ENCODE measurements around the gene KCNC1.
A peak's percentile ranks its signal among the peaks of the same experiment; 100 is the strongest.

Gene KCNC1

GRCh38 chr11:17722000-17722643 is 12.5 kb upstream of the KCNC1 start:
- H3K27me3 Mint-ChIP-seq: peaks cover 19% of the 10 kb centered on the region
- no peaks in the 10 kb centered on the region for H3K36me3 Mint-ChIP-seq
- H3K27ac Mint-ChIP-seq: no peak overlapping the region

GRCh38 chr11:17724020-17724908 is 10.3 kb upstream of the KCNC1 start:
- Mint-ChIP-seq H3K36me3 (no peaks in the 10 kb centered on the region), H3K9me3 (ENCODE audit: low read depth) (no peaks in the 10 kb centered on the region), H3K27me3 (peaks cover 25% of the 10 kb centered on the region), H3K4me3 (no peak overlapping the region), H3K4me1 (ENCODE audit: low read depth) (no peaks in the 10 kb centered on the region), H3K27ac (no peak overlapping the region)

More at GRCh38 chr11:17722000-17722643, 12.5 kb upstream of the KCNC1 start:
- Mint-ChIP-seq H3K4me1 (ENCODE audit: low read depth) (no peaks in the 10 kb centered on the region), H3K9me3 (ENCODE audit: low read depth) (no peaks in the 10 kb centered on the region), H3K4me3 (no peak overlapping the region)

DNA sequence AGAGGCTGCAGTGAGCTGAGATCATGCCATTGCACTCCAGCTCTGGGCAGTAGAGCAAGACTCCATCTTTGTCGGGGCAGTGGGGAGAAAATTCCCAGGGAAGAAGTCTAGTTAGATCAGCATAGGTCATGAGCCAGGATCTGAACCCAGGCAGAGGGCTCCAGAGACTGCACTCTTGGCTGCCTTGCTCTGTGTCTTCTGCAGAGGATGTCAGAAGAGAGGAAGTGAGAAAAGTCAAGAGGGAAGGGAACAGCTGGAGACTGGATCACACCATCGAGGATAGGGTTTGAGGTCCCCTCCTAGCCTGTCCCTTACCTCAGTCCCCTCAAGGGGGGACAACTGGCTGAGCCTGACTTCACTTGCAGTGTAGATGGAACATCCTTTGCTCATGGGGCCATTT is 9.4 kb upstream of the KCNC1 start:
- Mint-ChIP-seq H3K9me3 (ENCODE audit: low read depth) (no peaks in the 10 kb centered on the region), H3K4me3 (no peak overlapping the region), H3K27ac (no peak overlapping the region), H3K4me1 (ENCODE audit: low read depth) (no peaks in the 10 kb centered on the region), H3K27me3 (peaks cover 27% of the 10 kb centered on the region), H3K36me3 (no peaks in the 10 kb centered on the region)

- Mint-ChIP-seq H3K4me3 (no peak overlapping the region), H3K36me3 (no peaks in the 10 kb centered on the region), H3K27me3 (peaks cover 29% of the 10 kb centered on the region), H3K9me3 (ENCODE audit: low read depth) (no peaks in the 10 kb centered on the region), H3K27ac (peak overlapping the region; percentile 3), H3K4me1 (ENCODE audit: low read depth) (no peaks in the 10 kb centered on the region)
Measured at GRCh38 chr11:17730137-17730536, 4.4 kb upstream of the KCNC1 start.

DNA sequence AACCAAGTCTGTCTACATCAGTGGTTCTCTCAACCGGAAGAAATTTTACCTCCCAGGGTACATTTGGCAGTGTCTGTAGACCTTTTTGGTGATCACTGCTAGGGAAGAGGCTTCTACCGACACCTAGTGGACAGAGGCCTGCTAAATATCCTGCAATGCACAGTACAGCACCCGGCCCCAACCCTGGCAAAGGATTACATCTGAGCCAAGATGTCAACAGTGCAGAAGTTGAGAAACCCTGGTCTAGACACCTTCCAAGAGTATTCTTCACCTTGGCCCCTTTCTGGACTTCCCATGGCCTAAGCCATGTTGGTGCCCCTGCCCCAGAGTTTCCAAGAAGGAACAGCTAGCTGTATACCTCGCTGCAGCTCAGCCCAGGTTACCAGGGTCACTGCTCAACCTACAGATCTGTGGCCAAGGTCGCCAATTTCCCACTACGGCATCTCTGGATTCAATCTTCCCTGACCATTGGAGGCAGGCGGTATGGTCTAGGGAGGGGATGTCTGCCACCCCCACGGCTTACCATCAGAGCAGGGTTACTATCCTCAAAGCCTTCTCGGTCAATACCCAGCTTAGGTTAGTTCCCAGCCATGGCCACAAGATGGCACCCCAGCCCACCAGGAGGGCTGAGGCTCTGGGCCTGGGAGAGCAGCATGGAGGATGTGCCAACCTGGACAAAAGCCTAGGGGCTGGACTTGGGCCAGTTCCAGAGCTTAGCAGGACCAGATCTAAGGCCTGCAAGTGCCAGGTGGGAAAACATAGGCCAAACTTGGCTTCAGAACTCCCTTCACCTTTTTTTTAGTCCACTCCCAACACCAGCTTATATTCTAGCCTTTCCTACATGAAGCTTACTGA is 3.7 kb upstream of the KCNC1 start:
- Mint-ChIP-seq H3K4me3 (no peak overlapping the region), H3K27me3 (peaks cover 28% of the 10 kb centered on the region), H3K36me3 (no peaks in the 10 kb centered on the region), H3K27ac (no peak overlapping the region), H3K4me1 (ENCODE audit: low read depth) (no peaks in the 10 kb centered on the region), H3K9me3 (ENCODE audit: low read depth) (no peaks in the 10 kb centered on the region)

DNA sequence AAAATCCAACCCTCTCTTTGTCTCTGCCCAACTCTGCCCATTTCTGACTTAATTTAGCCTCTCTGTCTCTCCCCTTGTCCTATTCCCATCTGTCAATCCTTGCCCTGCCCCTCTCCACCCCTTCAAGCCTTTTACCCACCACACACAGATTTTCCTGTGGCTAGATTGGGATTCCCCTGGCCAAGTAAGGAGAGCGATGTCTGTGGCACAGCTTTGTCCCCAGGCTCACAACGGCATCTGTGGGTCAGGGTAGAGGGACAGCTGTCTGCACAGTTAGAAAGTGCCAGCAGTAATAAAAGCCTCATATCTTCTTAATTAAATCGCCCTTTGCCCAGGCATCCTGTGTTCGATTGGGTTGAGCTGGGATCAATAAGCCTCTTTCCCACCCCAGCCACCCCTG is 1.3 kb upstream of the KCNC1 start:
- H3K9me3 Mint-ChIP-seq (ENCODE audit: low read depth): no peaks in the 10 kb centered on the region
- peaks cover 2% of the 10 kb centered on the region for H3K4me1 Mint-ChIP-seq (ENCODE audit: low read depth)
- H3K4me3 Mint-ChIP-seq: no peak overlapping the region
- peaks cover 30% of the 10 kb centered on the region for H3K27me3 Mint-ChIP-seq
- H3K36me3 Mint-ChIP-seq: no peaks in the 10 kb centered on the region
- H3K27ac Mint-ChIP-seq: no peak overlapping the region

DNA sequence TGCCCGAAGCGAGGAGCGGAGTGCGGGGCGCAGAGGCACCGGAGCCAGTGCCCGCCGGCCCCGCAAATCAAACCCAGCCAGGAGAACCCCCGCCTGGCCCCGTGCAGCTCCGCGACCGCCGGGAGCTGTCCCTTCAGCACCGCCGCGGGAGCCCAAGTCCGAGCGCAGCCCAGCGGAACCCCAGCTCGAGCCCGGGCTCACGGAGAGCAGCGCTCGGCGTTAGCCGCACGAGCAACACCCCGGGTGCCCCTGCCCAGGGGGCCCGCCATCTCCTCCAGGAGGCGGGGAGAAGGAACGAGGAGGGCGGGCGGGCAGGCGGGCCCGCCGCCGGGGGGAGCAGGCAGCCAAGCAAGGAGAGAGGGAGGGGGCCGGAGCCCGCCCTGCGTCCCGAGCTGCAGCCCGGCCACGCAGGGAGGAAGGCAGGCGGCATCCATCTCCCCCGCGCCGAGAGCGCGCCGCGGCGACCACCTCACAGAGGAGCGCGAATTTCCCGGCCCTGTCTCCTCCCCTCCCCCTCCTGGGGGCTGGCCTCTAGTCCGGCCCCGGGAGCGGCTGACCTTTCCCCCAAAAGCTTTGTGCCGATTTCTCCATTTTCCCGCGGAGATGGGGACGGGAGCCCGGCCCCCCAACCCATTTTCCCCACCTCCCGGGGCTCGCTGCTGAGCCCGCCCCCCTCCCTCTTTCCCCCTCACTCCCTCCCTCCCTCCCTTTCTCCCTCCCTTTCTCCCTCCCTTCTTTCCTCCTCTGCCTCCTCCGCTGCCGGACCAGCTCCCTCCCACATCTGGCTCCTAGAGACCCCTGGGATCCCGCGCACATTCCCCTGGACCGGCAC is 621 bp downstream of the KCNC1 start:
- H3K4me3 Mint-ChIP-seq: no peak overlapping the region
- H3K4me1 Mint-ChIP-seq (ENCODE audit: low read depth): peaks cover 2% of the 10 kb centered on the region
- no peak overlapping the region for H3K27ac Mint-ChIP-seq
- H3K9me3 Mint-ChIP-seq (ENCODE audit: low read depth): no peaks in the 10 kb centered on the region
- peaks cover 25% of the 10 kb centered on the region for H3K27me3 Mint-ChIP-seq
- no peaks in the 10 kb centered on the region for H3K36me3 Mint-ChIP-seq

DNA sequence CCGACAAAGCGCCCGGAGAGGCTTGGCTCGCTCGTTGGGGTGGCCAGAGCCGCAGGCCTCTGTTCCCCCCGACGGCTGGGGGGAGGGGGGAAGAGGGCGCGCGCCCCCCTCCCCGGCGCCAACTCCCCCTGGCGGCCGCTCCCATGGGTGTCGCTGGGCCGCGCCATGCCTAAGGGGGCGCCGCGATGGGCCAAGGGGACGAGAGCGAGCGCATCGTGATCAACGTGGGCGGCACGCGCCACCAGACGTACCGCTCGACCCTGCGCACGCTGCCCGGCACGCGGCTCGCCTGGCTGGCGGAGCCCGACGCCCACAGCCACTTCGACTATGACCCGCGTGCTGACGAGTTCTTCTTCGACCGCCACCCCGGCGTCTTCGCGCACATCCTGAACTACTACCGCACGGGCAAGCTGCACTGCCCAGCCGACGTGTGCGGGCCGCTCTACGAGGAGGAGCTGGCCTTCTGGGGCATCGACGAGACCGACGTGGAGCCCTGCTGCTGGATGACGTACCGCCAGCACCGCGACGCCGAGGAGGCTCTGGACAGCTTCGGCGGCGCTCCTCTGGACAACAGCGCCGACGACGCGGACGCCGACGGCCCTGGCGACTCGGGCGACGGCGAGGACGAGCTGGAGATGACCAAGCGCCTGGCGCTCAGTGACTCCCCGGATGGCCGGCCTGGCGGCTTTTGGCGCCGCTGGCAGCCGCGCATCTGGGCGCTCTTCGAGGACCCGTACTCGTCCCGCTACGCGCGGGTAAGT is 1.4 kb downstream of the KCNC1 start:
- peaks cover 2% of the 10 kb centered on the region for H3K4me1 Mint-ChIP-seq (ENCODE audit: low read depth)
- H3K27ac Mint-ChIP-seq: no peak overlapping the region
- no peaks in the 10 kb centered on the region for H3K36me3 Mint-ChIP-seq
- H3K27me3 Mint-ChIP-seq: peaks cover 25% of the 10 kb centered on the region
- no peak overlapping the region for H3K4me3 Mint-ChIP-seq
- H3K9me3 Mint-ChIP-seq (ENCODE audit: low read depth): no peaks in the 10 kb centered on the region

GRCh38 chr11:17736579-17736893 is 2.0 kb downstream of the KCNC1 start:
- H3K4me1 Mint-ChIP-seq (ENCODE audit: low read depth): peaks cover 2% of the 10 kb centered on the region
- peaks cover 26% of the 10 kb centered on the region for H3K27me3 Mint-ChIP-seq
- no peaks in the 10 kb centered on the region for H3K9me3 Mint-ChIP-seq (ENCODE audit: low read depth)
- no peaks in the 10 kb centered on the region for H3K36me3 Mint-ChIP-seq
- H3K4me3 Mint-ChIP-seq: no peak overlapping the region
- H3K27ac Mint-ChIP-seq: no peak overlapping the region

DNA sequence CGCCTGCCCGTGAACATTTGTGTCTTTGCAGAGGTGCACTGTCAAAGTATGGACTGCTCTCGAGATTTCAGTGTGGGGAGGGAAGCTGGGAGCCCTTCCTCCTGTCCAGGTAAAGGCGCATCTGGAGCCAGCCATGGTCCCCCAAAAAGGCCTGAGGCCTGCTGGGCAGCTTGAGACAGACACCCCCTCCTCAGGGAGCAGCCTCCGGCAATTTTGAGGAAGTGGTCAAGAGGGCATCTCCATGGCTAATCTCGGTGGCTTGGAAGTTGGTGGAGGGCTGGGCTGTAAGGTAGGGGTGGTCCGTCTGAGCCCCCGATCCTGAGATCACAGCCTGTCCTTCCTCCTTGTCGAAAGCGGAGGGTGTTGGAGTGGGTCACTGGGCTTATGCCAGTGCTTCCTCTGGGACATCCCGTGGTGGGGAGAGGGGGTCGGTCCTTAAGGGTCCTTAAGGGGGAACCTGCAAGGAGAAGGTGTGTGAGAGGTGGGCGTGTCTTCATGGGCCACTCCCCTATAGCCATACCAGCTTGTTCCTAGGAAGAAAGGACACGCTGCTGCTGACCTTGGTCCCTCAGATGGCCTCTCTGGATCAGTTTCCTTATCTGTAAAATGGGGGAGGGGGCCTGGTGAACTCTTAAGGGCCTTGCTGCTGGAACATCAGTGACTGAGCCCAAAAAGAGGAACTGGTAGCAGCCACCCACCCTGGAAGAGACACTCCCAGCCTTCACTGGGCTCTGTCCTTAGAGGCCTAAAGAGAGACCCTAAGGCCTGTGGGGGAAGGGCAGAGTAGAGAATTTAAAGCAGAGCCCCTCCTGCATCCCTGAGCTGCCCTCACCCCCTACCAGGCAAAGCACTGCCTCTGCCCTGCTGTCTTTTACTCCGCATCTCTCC is 2.6 kb downstream of the KCNC1 start:
- Mint-ChIP-seq H3K4me1 (ENCODE audit: low read depth) (peaks cover 2% of the 10 kb centered on the region), H3K36me3 (no peaks in the 10 kb centered on the region), H3K9me3 (ENCODE audit: low read depth) (no peaks in the 10 kb centered on the region), H3K4me3 (no peak overlapping the region), H3K27me3 (peaks cover 30% of the 10 kb centered on the region), H3K27ac (no peak overlapping the region)

DNA sequence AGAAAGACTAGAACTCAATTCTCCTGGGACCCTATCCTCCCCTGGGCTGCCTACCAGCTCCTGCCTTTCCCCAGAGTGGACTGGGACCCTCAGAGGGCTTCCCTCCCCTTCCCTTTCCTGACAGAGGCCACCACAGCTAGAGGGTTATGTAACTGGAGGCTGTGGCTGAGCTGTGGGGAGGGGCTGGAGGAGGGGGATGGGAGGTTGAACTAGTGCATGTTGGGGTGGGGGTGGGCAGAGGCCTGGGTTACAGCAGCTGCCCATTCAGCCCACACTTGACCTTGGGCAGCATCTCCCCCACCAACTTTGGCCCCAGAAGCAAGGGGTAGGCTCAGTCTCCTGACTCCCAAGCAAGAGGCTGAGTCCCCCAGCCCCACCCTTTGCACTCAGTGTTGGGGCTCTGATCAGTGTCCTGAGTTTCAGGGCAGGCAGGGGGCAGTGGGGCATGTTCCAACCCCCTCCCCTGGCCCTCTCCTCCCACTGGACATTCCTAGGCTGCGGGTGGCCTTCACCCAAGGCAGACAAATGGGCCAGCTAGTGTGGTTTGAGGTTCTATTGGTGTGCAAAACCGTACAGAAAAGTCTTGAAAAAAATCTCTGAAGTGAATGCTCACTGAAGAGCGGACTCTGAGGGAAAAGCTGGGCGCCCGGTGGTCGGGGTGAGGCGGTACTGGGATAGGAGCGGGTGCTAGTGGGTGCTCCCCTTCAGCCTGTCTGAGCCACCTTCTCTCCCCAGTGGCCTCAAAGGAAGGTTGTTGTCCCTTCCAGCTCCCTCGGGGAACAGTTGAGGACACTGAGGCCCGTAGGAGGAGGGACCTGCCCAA is 3.8 kb downstream of the KCNC1 start:
- Mint-ChIP-seq H3K9me3 (ENCODE audit: low read depth) (no peaks in the 10 kb centered on the region), H3K4me3 (no peak overlapping the region), H3K4me1 (ENCODE audit: low read depth) (peaks cover 2% of the 10 kb centered on the region)

GRCh38 chr11:17739945-17740338 is 5.4 kb downstream of the KCNC1 start:
- H3K36me3 Mint-ChIP-seq: no peaks in the 10 kb centered on the region
- peaks cover 2% of the 10 kb centered on the region for H3K4me1 Mint-ChIP-seq (ENCODE audit: low read depth)
- no peak overlapping the region for H3K4me3 Mint-ChIP-seq
- H3K9me3 Mint-ChIP-seq (ENCODE audit: low read depth): no peaks in the 10 kb centered on the region
- no peak overlapping the region for H3K27ac Mint-ChIP-seq
- H3K27me3 Mint-ChIP-seq: peaks cover 18% of the 10 kb centered on the region

More for the DNA sequence above, 3.8 kb downstream of the KCNC1 start:
- H3K36me3 Mint-ChIP-seq: no peaks in the 10 kb centered on the region
- H3K27ac Mint-ChIP-seq: no peak overlapping the region
- peaks cover 24% of the 10 kb centered on the region for H3K27me3 Mint-ChIP-seq

All from activated naive CD8-positive, alpha-beta T cell (primary cell).